ENCODE results near the gene NSG2. TPM values are rescaled to one million over a fixed set of nuclear protein-coding genes. Genes with fewer than 3 reads are reported as not detected.

The NSG2 gene
- total and polyA plus RNA-seq, 4 donors: 0.14 TPM; not detected in 3

DNA sequence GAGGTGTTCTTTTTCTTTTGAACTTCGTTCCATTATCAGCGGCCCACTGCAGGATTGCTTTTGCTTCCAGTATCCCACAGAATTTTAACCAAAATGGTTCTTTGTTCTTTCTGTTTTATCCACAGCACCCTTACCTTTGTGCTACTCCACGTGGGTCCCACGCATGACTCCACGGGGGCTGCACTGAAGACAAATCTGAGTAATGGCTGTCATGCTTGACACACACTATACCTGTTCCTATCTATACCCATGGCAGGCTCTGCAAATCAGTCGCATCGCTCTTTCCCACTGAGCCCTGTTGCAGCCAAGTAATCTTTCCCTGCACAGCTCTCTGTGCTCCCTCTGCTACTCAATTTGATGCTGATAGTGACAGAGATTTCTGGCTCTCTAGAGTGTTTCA lies 69.7 kb downstream of the NSG2 start:
- H3K9ac ChIP-seq (ENCODE audit: low read depth in 1 of 2, low read length in 2 of 2): no peak overlapping the region
- H3K9me3 ChIP-seq (ENCODE audit: control insufficient read depth in 4 of 4, low read length in 3 of 4): no peaks in the 10 kb centered on the region
- no peaks in the 10 kb centered on the region for H3K36me3 ChIP-seq (ENCODE audit: control insufficient read depth in 4 of 4, insufficient read depth in 3 of 4, low read depth in 1 of 4, low read length in 3 of 4)
- H3K27ac ChIP-seq (ENCODE audit: low read depth in 1 of 2, low read length in 2 of 2): no peak overlapping the region
- no peaks in the 10 kb centered on the region for H3K4me1 ChIP-seq (ENCODE audit: control insufficient read depth in 4 of 4, insufficient read depth in 4 of 4, low read length in 3 of 4)
- no peak for DNase-seq (ENCODE audit: low spot score)
- no peak overlapping the region for H3K4me3 ChIP-seq (ENCODE audit: low read depth in 1 of 3, low read length in 3 of 3)
- TF ChIP-seq, protein P1, sequence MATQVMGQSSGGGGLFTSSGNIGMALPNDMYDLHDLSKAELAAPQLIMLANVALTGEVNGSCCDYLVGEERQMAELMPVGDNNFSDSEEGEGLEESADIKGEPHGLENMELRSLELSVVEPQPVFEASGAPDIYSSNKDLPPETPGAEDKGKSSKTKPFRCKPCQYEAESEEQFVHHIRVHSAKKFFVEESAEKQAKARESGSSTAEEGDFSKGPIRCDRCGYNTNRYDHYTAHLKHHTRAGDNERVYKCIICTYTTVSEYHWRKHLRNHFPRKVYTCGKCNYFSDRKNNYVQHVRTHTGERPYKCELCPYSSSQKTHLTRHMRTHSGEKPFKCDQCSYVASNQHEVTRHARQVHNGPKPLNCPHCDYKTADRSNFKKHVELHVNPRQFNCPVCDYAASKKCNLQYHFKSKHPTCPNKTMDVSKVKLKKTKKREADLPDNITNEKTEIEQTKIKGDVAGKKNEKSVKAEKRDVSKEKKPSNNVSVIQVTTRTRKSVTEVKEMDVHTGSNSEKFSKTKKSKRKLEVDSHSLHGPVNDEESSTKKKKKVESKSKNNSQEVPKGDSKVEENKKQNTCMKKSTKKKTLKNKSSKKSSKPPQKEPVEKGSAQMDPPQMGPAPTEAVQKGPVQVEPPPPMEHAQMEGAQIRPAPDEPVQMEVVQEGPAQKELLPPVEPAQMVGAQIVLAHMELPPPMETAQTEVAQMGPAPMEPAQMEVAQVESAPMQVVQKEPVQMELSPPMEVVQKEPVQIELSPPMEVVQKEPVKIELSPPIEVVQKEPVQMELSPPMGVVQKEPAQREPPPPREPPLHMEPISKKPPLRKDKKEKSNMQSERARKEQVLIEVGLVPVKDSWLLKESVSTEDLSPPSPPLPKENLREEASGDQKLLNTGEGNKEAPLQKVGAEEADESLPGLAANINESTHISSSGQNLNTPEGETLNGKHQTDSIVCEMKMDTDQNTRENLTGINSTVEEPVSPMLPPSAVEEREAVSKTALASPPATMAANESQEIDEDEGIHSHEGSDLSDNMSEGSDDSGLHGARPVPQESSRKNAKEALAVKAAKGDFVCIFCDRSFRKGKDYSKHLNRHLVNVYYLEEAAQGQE (IDR thresholded peaks at IDR 0.05): no peak
- TF ChIP-seq GABPA (IDR thresholded peaks at IDR 0.05 in 1 of 2, conservative IDR thresholded peaks at IDR 0.05 in 1 of 2): no peak
- TF ChIP-seq TAF1 (conservative IDR thresholded peaks at IDR 0.05): no peak
- no peak for TF ChIP-seq SP1 (IDR thresholded peaks at IDR 0.05)
- 90% methylated on average over 7 of the region's 7 CpGs for WGBS
- H3K27me3 ChIP-seq (ENCODE audit: control insufficient read depth in 4 of 4, insufficient read depth in 4 of 4, low read length in 3 of 4): no peaks in the 10 kb centered on the region

DNA sequence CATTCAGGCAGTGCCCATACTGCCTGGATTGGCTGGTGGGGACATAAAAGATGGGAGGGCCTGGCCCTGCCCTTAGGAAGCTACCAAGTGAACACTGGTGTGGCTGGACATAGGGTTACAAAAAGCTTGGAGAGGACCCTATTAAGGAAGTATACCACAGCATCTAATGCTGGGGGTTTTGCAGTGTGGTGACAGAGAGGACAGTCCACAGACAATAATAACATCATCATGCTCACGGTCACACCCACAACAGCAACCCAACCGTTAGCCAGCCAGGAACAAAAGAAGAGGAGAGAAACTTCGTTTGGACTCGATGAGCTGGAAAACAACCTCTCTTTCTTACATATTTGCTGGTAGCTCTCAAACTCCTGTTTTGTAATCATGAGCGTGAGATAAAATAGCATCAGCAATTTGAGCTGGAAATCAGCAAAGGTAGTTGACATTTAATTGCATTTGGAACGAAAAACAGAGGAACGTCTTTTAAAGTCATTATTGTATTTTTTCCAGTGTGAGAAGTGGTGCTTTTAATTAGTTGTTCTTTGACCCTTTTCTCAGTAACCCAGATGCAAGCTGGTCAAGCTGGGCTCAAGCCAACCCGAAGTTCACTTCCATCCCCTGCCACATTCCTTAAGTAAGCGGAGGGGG lies 73.4 kb downstream of the NSG2 start:
- Histone ChIP-seq H3K36me3 (ENCODE audit: control insufficient read depth in 4 of 4, insufficient read depth in 3 of 4, low read depth in 1 of 4, low read length in 3 of 4) (no peaks in the 10 kb centered on the region), H3K9me3 (ENCODE audit: control insufficient read depth in 4 of 4, low read length in 3 of 4) (no peaks in the 10 kb centered on the region), H3K27me3 (ENCODE audit: control insufficient read depth in 4 of 4, insufficient read depth in 4 of 4, low read length in 3 of 4) (no peaks in the 10 kb centered on the region), H3K4me3 (ENCODE audit: low read depth in 1 of 3, low read length in 3 of 3) (no peak overlapping the region), H3K4me1 (ENCODE audit: control insufficient read depth in 4 of 4, insufficient read depth in 4 of 4, low read length in 3 of 4) (no peaks in the 10 kb centered on the region), H3K9ac (ENCODE audit: low read depth in 1 of 2, low read length in 2 of 2) (no peak overlapping the region), H3K27ac (ENCODE audit: low read depth in 1 of 2, low read length in 2 of 2) (no peak overlapping the region)
- TF ChIP-seq YY1 (IDR thresholded peaks at IDR 0.05) (no peak), EGR1 (IDR thresholded peaks at IDR 0.05; ENCODE audit: low read depth in 2 of 2) (no peak), RAD21 (IDR thresholded peaks at IDR 0.05) (no peak), CTCF (IDR thresholded peaks at IDR 0.05; ENCODE audit: low read depth, low read length, missing input control) (no peak), GABPA (IDR thresholded peaks at IDR 0.05 in 1 of 2, conservative IDR thresholded peaks at IDR 0.05 in 1 of 2) (no peak), HNF4G (IDR thresholded peaks at IDR 0.05) (no peak), JUND (IDR thresholded peaks at IDR 0.05) (no peak), FOXA1 (IDR thresholded peaks at IDR 0.05) (no peak), FOXA2 (IDR thresholded peaks at IDR 0.05) (no peak), SP1 (IDR thresholded peaks at IDR 0.05) (no peak), NR2F2 (IDR thresholded peaks at IDR 0.05) (no peak), TAF1 (conservative IDR thresholded peaks at IDR 0.05) (no peak), HNF4A (conservative IDR thresholded peaks at IDR 0.05) (no peak), RXRA (IDR thresholded peaks at IDR 0.05) (no peak)
- TF ChIP-seq, protein P2, sequence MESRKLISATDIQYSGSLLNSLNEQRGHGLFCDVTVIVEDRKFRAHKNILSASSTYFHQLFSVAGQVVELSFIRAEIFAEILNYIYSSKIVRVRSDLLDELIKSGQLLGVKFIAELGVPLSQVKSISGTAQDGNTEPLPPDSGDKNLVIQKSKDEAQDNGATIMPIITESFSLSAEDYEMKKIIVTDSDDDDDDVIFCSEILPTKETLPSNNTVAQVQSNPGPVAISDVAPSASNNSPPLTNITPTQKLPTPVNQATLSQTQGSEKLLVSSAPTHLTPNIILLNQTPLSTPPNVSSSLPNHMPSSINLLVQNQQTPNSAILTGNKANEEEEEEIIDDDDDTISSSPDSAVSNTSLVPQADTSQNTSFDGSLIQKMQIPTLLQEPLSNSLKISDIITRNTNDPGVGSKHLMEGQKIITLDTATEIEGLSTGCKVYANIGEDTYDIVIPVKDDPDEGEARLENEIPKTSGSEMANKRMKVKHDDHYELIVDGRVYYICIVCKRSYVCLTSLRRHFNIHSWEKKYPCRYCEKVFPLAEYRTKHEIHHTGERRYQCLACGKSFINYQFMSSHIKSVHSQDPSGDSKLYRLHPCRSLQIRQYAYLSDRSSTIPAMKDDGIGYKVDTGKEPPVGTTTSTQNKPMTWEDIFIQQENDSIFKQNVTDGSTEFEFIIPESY (IDR thresholded peaks at IDR 0.05): no peak
- TF ChIP-seq, protein P3, sequence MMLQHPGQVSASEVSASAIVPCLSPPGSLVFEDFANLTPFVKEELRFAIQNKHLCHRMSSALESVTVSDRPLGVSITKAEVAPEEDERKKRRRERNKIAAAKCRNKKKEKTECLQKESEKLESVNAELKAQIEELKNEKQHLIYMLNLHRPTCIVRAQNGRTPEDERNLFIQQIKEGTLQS (IDR thresholded peaks at IDR 0.05): no peak
- TF ChIP-seq, protein P4, sequence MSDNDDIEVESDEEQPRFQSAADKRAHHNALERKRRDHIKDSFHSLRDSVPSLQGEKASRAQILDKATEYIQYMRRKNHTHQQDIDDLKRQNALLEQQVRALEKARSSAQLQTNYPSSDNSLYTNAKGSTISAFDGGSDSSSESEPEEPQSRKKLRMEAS (IDR thresholded peaks at IDR 0.05): no peak
- TF ChIP-seq, protein P1 (IDR thresholded peaks at IDR 0.05): no peak
- DNase-seq (ENCODE audit: low spot score): no peak
- 79% methylated on average over 9 of the region's 9 CpGs for WGBS
